ENCODE data around the gene SP6.

The SP6 gene

DNA sequence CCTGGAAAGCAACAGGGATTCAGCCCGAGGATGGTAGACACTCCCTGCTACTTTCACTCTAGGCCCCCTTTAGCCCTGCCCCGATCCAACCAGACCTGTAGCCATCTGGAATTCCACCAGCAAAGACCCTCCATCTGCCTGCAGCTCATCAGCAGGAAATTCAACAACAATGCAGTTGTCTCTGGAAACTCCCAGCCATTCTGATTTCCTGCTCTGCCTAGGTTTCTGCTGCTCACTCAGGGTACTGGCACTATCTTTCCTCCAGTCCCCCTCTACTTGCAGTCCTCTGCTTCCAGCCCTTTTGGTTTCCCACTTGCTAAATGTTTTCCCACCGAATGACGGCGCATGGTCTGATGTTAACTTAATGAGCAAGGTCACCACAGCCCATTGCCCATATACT, 2.7 kb upstream of the SP6 start:
- DNase-seq, result no peak

DNA sequence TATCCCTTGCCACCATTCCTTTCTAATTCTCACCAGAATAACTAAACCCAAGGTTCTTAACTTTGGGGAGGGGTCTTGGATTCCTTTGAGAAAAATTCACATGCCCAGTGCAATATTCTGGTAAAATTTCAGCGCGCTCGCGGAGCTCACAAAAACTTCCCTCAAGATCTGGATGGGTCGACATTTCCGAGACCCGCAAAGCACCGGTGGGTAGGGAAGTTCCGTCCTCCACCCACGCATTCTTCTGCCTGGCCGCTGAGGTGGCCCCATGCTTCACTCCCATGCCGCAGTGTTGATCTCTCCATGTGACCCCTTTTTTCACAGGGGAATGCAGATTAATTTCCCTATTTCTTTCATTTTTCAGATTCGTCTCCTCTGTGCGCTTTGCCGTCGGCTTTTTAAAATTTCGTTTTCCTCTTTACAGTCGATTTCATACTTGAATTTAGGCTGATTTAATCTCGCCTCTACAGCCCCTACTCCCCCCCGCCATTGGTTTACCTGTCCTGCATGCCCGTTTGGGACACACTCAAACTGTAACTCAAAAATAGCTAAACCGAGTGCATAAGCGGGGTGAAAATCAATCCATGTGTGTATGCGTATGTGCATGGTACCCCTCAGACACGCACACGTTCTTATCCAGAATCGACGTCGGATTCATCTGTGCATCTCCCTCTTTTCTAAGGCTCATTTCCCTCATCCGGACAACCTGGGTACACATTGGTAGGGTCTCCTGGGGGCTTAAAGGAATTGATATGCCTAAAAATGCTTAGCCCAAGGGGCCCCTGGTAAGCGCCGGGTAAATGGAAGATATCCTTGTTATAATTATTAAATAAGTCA, 1.4 kb upstream of the SP6 start:
- no peak for DNase-seq

DNA sequence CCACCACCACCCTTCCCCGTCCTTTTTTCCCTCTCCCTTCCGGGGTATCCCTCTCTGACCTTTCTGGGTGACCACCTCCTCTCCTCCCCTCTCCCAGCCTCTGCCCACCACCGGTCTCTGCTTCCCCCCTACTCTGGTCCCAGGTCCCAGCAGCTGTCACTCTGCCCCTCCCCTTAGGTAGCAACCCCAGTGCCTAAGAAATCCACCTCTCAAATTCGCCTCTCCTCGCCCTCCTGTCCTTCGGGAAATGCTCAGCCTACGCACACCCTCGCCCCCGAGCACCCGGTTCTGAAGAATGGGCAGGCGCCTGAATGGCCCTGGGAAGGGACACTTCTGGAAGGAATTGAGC, 775 bp upstream of the SP6 start:
- DNase-seq, result no peak

- no peak for DNase-seq
These were observed 631 bp downstream of the SP6 start for GRCh38 chr17:47850373-47850691.

DNA sequence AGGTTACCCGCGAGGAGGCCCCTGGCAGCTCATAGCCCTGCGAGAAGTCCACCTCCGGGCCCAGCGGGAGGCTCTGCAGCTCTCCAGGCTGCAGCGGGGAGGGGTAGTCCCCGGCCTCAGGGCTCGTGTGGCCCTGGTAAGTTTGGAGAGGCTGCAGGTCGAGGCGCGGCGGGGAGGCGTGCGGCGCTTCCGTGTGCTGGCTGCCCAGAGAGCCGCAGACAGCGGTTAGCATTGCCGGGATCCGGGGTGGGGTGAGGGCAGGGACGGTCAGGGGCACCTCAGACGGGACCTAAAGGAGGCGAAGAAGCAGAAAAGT, 2.8 kb downstream of the SP6 start:
- DNase-seq, result no peak

DNA sequence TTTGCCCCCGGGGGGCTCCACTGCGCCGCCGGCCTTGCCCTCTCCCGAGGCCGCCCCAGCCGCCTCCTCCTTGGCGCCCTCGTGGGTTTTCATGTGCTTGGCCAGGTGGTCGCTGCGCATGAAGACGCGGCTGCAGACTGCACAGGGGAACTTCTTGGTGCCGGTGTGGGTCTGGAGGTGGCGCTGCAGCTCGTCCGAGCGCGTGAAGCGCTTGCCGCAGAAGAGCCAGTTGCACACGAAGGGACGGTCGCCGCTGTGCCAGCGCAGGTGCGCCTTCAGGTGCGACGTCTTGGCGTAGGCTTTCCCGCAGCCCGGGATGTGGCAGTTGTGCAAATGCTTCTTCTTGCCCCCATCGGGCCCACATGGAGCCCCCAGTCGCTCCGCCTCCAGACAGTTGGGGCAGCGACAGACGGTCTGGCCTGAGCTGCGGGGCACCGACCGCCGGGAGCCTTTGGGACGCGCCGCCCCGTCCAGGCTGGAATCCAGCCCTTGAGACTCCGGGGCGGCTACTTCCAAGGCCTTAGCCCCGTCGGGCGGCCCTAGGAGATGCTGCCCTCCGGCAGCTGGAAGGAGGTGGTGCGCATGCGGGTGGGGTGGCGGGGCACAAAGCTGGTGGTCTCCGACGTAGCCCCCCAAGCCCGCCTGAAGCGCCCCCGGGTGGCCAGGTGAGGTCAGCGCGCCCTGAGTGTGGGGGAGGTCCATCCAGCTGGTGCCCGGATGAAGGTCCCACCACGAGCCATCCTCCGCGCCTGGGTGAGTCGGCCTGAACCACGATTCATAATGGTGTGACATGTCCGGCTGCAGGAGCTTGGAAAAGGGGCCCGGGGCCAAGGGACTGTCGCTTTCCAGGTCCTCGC, 3.4 kb downstream of the SP6 start:
- peak in 1 of 5 experiments; percentile 42 for DNase-seq

GRCh38 chr17:47846716-47847340, 4.1 kb downstream of the SP6 start:
- DNase-seq, result no peak

- no peak for DNase-seq
These were observed 5.3 kb downstream of the SP6 start for GRCh38 chr17:47845716-47846075.

DNA sequence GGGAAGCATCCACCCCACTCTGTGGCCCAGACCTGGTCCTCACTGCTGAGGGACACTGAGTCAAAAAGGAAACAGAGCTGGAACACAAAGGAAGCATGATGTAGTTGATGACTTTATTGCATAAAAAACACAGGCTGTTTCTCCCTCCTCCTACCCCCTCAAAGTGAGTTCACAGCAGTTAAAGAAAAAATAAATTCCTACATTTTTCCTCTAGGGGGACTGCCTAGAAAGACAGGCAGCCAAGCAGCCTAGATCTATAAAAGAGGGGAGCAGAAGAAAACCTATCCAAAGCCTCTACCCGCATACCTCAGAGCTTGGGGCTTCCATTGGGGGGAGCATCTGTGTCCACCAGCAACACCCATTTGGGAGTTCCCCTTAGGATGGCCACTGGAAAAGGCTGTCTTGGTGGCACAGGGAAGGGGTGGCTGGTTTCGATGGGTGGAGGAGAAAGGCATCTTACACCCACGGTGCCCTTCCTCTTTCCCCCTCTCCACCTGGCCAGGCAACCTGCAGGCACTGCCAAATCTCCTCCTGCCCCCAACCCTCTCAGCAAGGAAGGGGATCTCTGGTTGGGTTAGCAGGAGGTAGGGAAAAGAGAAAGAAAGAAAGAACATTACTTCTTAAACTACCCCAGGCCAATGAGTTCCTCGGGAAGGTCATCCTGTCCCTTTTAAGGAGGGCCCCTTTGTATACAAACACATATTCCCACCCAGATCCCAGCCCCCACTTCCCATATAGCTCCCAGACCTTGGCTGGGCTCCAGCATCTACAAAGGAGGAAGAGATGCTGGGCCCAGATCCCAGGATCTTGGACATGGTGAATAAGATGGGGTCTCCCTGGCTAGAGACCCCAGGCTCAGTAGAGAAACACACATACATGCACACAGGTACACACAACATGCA, 5.9 kb downstream of the SP6 start:
- DNase-seq, result no peak

GRCh38 chr17:47844227-47844626, 6.7 kb downstream of the SP6 start:
- DNase-seq, result no peak

GRCh38 chr17:47843391-47843730, 7.6 kb downstream of the SP6 start:
- no peak for DNase-seq

DNA sequence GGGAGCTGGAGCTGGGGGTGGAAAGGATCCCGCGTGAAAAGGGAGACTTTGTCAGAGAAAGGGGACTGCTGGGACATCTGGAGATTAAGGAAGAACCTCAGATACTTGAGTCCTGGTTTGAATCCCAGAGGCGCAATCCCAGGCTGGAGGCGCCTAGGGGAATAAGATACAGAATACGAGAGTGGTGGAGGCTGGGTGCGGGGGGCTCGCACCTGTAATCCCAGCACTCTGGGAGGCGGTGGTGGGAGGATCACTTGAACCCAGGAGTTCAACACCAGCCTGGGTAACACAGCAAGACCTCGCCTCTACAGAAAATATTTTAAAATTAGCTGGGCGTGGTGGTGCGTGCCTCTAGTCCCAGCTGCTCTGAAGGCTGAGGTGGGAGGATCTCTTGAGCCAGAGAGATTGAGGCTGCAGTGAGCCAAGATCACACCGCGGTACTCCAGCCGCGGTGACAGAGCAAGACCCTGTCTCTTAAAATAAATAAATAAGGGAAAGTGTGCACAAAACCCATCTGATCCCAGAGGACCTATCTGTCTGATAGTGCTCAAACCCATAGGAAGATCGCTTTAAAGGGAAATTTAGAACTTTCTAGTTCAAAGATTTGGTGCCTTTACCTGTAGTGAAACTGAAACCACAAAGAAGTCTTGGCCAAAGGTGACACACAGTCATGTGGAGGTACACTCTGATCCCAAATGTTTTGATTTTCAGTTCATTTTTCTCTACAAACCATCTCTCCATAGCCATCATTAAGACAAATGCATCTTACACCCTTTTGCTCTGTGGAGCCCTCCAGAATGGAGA, 9.3 kb downstream of the SP6 start:
- no peak for DNase-seq

- peak; percentile 72 to 86 (median 75) for DNase-seq
These were observed 10.0 kb downstream of the SP6 start, which contains the start of gene SCRN2 for GRCh38 chr17:47840742-47841487. Gene SCRN2 (minus strand): TSS chr17:47841273. CDS start chr17:47840843, 430 bp downstream.

GRCh38 chr17:47840001-47840741, 10.8 kb downstream of the SP6 start:
- DNase-seq, result no peak

GRCh38 chr17:47839071-47839470, 11.9 kb downstream of the SP6 start:
- DNase-seq, result no peak

DNA sequence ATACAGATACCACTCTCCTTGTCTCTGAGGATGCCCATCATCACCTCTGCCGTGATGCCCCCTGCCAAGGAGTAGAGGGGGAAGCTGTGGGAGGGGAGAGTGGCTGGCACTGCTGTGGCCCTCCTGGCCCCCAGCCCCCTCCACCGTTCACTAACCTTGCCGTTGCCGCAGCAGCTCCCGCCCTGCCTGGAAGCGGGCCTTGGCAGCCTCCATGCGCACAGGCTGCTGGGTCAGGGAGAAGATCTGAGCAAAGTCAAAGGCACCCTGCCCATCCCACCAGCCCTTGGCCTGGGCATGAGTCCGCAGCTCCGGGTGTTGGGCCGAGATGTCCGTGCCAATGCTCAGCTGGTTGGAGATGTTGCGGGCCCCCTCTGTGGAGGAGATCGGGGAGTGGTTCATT, 12.3 kb downstream of the SP6 start:
- no peak for DNase-seq

DNA sequence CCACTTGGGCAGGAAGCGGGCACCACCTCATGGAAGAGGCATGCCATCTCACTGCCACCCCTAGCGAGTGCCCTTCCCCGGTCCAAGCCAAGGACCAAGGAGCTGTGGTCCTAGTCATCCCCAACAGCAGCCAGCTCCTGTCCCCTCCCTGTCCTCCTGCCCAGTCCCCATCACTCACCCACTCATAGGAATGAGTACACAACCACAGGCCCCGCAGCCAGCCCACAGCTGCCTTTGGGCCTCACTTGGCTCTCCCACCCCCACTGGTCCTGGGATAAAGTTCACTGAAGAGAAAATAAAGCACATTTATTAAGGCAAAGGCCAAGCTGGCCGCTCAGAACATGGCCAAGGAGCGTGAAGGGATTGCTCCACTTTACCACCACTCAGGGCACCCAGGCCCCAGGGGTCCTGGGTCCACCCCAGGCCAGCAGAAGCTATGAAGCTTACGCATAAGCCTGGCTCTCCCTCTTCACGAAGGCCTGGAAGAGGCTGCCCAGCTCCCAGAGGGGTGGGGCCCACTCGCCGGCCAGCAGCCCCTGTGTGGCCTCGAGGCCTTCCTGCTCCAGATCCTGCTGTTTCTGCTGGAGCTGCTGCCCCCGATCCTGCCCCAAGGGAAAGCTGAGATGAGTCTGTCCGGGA, 13.4 kb downstream of the SP6 start:
- no peak for DNase-seq

GRCh38 chr17:47836601-47837000, 14.4 kb downstream of the SP6 start:
- no peak for DNase-seq

DNA sequence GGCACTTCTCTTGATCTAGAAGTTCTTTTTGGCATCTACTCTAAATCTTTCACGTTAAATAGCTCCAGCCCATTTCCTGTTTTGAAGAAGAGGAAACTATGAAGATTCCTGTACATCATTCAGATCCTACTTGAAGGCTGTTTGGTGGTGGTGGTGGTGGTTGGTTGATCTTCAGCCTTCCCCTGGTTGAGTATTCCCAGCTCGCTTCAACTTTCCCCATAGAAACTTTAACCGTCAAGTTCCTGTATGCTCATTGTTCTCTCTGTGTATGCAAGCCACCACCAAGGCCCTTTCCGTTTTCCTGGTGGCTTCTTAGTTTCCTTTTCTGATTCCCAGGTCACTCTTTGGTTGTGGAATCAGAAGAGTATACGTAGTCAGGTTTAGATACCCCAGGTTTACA, 16.2 kb downstream of the SP6 start:
- no peak for DNase-seq

DNA sequence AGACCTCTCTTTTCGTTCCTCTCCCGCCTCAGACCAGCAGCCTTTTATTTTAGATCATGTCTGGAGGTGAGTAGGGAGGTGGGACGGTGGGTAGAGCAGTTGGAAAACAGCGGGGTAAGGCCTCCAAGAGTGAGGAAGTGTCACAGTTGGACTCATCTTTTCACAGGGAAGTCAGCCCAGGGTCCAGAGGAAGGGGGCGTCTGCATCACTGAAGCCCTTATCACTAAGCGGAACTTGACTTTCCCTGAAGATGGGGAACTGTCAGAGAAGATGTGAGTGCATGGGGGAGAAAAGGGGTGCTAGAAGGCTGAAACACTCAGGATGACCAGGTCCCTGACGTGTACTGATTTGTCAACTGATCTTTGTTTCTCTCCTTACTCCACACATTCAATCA, 19.0 kb downstream of the SP6 start:
- DNase-seq, result no peak

Measured in T-helper 2 cell (primary cell).